H9 (cell line): ENCODE measurements around the gene OR2AK2. TPM values are rescaled to one million over a fixed set of nuclear protein-coding genes. Genes with fewer than 3 reads are reported as not detected.

Experiments
- DNase-seq: peaks from one replicate; pipeline ENCODE4 v3.0.0-alpha.2; 2017
- H2AFZ ChIP-seq: one replicate; pipeline ENCODE4 v1.6.1; 2013; ENCODE audit warnings: mild to moderate bottlenecking, low read length, control low read depth, moderate library complexity
- H2AK5ac ChIP-seq: 2 replicates; pipeline ENCODE4 v1.6.1; 2013; ENCODE audit warnings: low read length, control low read depth, mixed read lengths; ENCODE audit not compliant: insufficient read length
- H2BK120ac ChIP-seq: one replicate; pipeline ENCODE4 v1.6.1; 2013; ENCODE audit warnings: low read depth, mild to moderate bottlenecking, low read length, control low read depth, inconsistent platforms; ENCODE audit not compliant: poor library complexity, severe bottlenecking
- H2BK12ac ChIP-seq: 2 replicates; pipeline ENCODE4 v1.6.1; 2013; ENCODE audit warnings: low read length, control low read depth, mixed read lengths, low read depth; ENCODE audit not compliant: insufficient read length
- H2BK15ac ChIP-seq: 2 replicates; pipeline ENCODE4 v1.6.1; 2013; ENCODE audit warnings: low read depth, low read length, control low read depth
- H2BK20ac ChIP-seq: one replicate; pipeline ENCODE4 v1.6.1; 2013; ENCODE audit warnings: low read depth, mild to moderate bottlenecking, low read length, control low read depth, inconsistent platforms; ENCODE audit not compliant: poor library complexity, severe bottlenecking
- H2BK5ac ChIP-seq: 2 replicates; pipeline ENCODE4 v1.6.1; 2013; ENCODE audit warnings: low read length, control low read depth, mixed read lengths; ENCODE audit not compliant: insufficient read length
- H3K14ac ChIP-seq: 2 replicates; pipeline ENCODE4 v1.6.1; 2013; ENCODE audit warnings: low read length, control low read depth; ENCODE audit not compliant: insufficient read depth
- H3K18ac ChIP-seq: 2 replicates; pipeline ENCODE4 v1.6.1; 2013; ENCODE audit warnings: low read depth, mild to moderate bottlenecking, mixed read lengths, low read length, control low read depth; ENCODE audit not compliant: insufficient read length
- H3K23ac ChIP-seq: 2 replicates; pipeline ENCODE4 v1.6.1; 2013; ENCODE audit warnings: low read length, control low read depth, mixed read lengths, low read depth; ENCODE audit not compliant: insufficient read length
- H3K23me2 ChIP-seq: 2 replicates; pipeline ENCODE4 v1.6.1; 2013; ENCODE audit warnings: low read depth, mild to moderate bottlenecking, mixed read lengths, low read length, control low read depth; ENCODE audit not compliant: insufficient read length, poor library complexity, severe bottlenecking
- H3K27ac ChIP-seq: 2 replicates; pipeline ENCODE4 v1.5.1; 2013; ENCODE audit warnings: low read length, control low read depth, mixed read lengths, low read depth; ENCODE audit not compliant: insufficient read length
- H3K27me3 ChIP-seq: 2 replicates; pipeline ENCODE4 v1.6.1; 2013; ENCODE audit warnings: low read length, control low read depth, inconsistent platforms; ENCODE audit not compliant: insufficient read depth
- H3K4ac ChIP-seq: 2 replicates; pipeline ENCODE4 v1.6.1; 2013; ENCODE audit warnings: low read depth, mild to moderate bottlenecking, control low read depth, inconsistent platforms, low read length, moderate library complexity
- H3K4me1 ChIP-seq: 2 replicates; pipeline ENCODE4 v1.6.1; 2013; ENCODE audit warnings: low read length, control low read depth, inconsistent platforms; ENCODE audit not compliant: insufficient read depth
- H3K4me2 ChIP-seq: 2 replicates; pipeline ENCODE4 v1.6.1; 2013; ENCODE audit warnings: low read length, control low read depth, mixed read lengths; ENCODE audit not compliant: insufficient read length, insufficient read depth
- H3K56ac ChIP-seq: 2 replicates; pipeline ENCODE4 v1.6.1; 2013; ENCODE audit warnings: low read depth, mild to moderate bottlenecking, mixed read lengths, low read length, control low read depth; ENCODE audit not compliant: insufficient read length
- H3K79me1 ChIP-seq: 2 replicates; pipeline ENCODE4 v1.6.1; 2013; ENCODE audit warnings: low read depth, mild to moderate bottlenecking, moderate library complexity, low read length, control low read depth, inconsistent platforms; ENCODE audit not compliant: insufficient read depth, poor library complexity, severe bottlenecking
- H3K79me2 ChIP-seq: 2 replicates; pipeline ENCODE4 v1.6.1; 2013; ENCODE audit warnings: low read length, control low read depth, inconsistent platforms; ENCODE audit not compliant: insufficient read depth
- H3K9ac ChIP-seq: 2 replicates; pipeline ENCODE4 v1.6.1; 2013; ENCODE audit warnings: low read length, control low read depth, mixed read lengths; ENCODE audit not compliant: insufficient read length; ENCODE audit errors: extremely low read depth
- H3K9me3 ChIP-seq: one replicate; pipeline ENCODE4 v1.6.1; 2013; ENCODE audit warnings: low read depth, low read length, inconsistent platforms; ENCODE audit not compliant: control insufficient read depth
- H3T11ph ChIP-seq: one replicate; pipeline ENCODE4 v1.6.1; 2013; ENCODE audit warnings: mild to moderate bottlenecking, low read length, control low read depth, inconsistent platforms
- H4K20me1 ChIP-seq: one replicate; pipeline ENCODE4 v1.6.1; 2013; ENCODE audit not compliant: control insufficient read depth, insufficient read length, insufficient read depth
- H4K5ac ChIP-seq: 2 replicates; pipeline ENCODE4 v1.6.1; 2013; ENCODE audit warnings: low read depth, mild to moderate bottlenecking, mixed read lengths, low read length, control low read depth; ENCODE audit not compliant: insufficient read length
- H4K8ac ChIP-seq: replicated peaks from 2 replicates; pipeline ENCODE4 v1.6.1; 2013; ENCODE audit warnings: low read length, control low read depth, mixed read lengths, low read depth; ENCODE audit not compliant: insufficient read length
- H4K91ac ChIP-seq: 2 replicates; pipeline ENCODE4 v1.6.1; 2013; ENCODE audit warnings: low read depth, mild to moderate bottlenecking, moderate library complexity, mixed read lengths, low read length, control low read depth; ENCODE audit not compliant: insufficient read length
- H3K27ac Mint-ChIP-seq, 3 experiments: 2 replicates in 2 of 3; 3 replicates in 1 of 3; pipeline ENCODE4 v1.8.0; 2020 to 2021; ENCODE audit warnings: mixed read lengths in 3 of 3, mild to moderate bottlenecking in 1 of 3, moderate library complexity in 1 of 3
- H3K27me3 Mint-ChIP-seq: 2 replicates; pipeline ENCODE4 v1.8.0; 2021; ENCODE audit warnings: low read depth, mild to moderate bottlenecking, moderate library complexity, mixed read lengths
- H3K36me3 Mint-ChIP-seq, 3 experiments: 2 replicates in 2 of 3; 3 replicates in 1 of 3; pipeline ENCODE4 v1.8.0; 2020 to 2021; ENCODE audit warnings: low read depth in 3 of 3, mixed read lengths in 3 of 3; ENCODE audit not compliant: insufficient read depth in 1 of 3
- H3K4me1 Mint-ChIP-seq, 2 experiments: 2 replicates each; pipeline ENCODE4 v1.8.0; 2020; ENCODE audit warnings: mixed read lengths in 2 of 2
- H3K4me3 Mint-ChIP-seq, 2 experiments: 2 replicates in 1 of 2; 3 replicates in 1 of 2; pipeline ENCODE4 v1.8.0; 2020 to 2021; ENCODE audit warnings: mild to moderate bottlenecking in 2 of 2, mixed read lengths in 2 of 2, moderate library complexity in 1 of 2
- H3K9me3 Mint-ChIP-seq, 2 experiments: 2 replicates in 1 of 2; 3 replicates in 1 of 2; pipeline ENCODE4 v1.8.0; 2020; ENCODE audit warnings: mild to moderate bottlenecking in 2 of 2, mixed read lengths in 2 of 2, moderate library complexity in 1 of 2
- WGBS: extraction: QIAGEN DNeasy Blood & Tissue Kit; methylation state at CpG from one replicate; pipeline ENCODE4 v1.1.7; 2013; ENCODE audit warnings: missing lambda C conversion rate, low lambda C conversion rate, mixed read lengths; ENCODE audit not compliant: insufficient read length; ENCODE audit errors: extremely low coverage; 5-methylcytosine and 5-hydroxymethylcytosine counted together
- total RNA-seq: library from RNA; stranded (reverse); gene quantifications from 2 replicates; pipeline ENCODE4 v1.2.1, GENCODE V29; 2021
- TF ChIP-seq, protein P1 (sequence below): fragments of 200-600 bp; sonication (generic); conservative IDR thresholded peaks from 3 replicates; pipeline ENCODE4 v1.8.0; 2021; ENCODE audit warnings: antibody characterized with exemption, mild to moderate bottlenecking

Gene OR2AK2
- total RNA-seq, 1 experiment from 2014 or later, result not detected

DNA sequence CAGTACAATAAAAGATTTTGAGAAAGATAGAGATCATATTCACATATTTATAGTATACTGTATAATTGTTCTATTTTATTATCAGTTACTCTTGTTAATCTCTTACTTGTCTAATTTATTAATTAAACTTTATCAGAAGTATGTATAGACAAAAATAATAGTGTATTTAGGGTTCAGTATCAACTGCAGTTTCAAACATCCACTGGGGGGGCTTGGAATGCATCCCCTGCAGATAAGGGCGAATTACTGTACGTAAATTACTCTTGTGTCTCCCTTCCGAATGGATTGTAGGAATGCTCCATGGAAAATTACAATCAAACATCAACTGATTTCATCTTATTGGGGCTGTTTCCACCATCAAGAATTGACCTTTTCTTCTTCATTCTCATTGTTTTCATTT, 16.5 kb upstream of the OR2AK2 start, which contains the start of gene OR2L8:
OR2L8 (plus strand) TSS at position 301 of the 400 bp plus-strand sequence; CDS start at position 301, 0 bp downstream.
- Histone ChIP-seq H3K9me3 (peaks cover 38% of the 10 kb centered on the region), H2AFZ (no peak within 1 kb of the TSS), H4K5ac (no peak within 1 kb of the TSS), H3K56ac (no peak within 1 kb of the TSS), H4K8ac (no peak within 1 kb of the TSS), H3K27me3 (no peaks in the 10 kb centered on the region), H3K4ac (no peak within 1 kb of the TSS), H3K4me1 (no peaks in the 10 kb centered on the region), H2BK5ac (no peak within 1 kb of the TSS), H2BK15ac (no peak within 1 kb of the TSS), H2AK5ac (no peak within 1 kb of the TSS), H4K91ac (no peak within 1 kb of the TSS), H2BK12ac (no peak within 1 kb of the TSS), H3K79me1 (no peaks in the 10 kb centered on the region), H3K18ac (no peak within 1 kb of the TSS), H3T11ph (no peak within 1 kb of the TSS), H3K27ac (no peak within 1 kb of the TSS), H4K20me1 (no peaks in the 10 kb centered on the region), H3K4me2 (no peak within 1 kb of the TSS), H3K79me2 (no peaks in the 10 kb centered on the region), H3K14ac (no peak within 1 kb of the TSS), H3K23me2 (no peaks in the 10 kb centered on the region), H2BK20ac (no peak within 1 kb of the TSS), H3K23ac (no peak within 1 kb of the TSS), H3K9ac (no peak within 1 kb of the TSS), H2BK120ac (no peak within 1 kb of the TSS)
- Mint-ChIP-seq H3K27me3 (no peaks in the 10 kb centered on the region; the same call in 1 of the 2 replicates), H3K9me3 (peaks cover 81 to 89% of the 10 kb centered on the region in 2 experiments), H3K36me3 (peaks cover 0 to 24% (median 4%) of the 10 kb centered on the region in 3 experiments; a peak in 5 of 7 replicates), H3K4me1 (no peaks in the 10 kb centered on the region), H3K4me3 (no peak within 1 kb of the TSS), H3K27ac (no peak within 1 kb of the TSS)
- TF ChIP-seq, protein P1, sequence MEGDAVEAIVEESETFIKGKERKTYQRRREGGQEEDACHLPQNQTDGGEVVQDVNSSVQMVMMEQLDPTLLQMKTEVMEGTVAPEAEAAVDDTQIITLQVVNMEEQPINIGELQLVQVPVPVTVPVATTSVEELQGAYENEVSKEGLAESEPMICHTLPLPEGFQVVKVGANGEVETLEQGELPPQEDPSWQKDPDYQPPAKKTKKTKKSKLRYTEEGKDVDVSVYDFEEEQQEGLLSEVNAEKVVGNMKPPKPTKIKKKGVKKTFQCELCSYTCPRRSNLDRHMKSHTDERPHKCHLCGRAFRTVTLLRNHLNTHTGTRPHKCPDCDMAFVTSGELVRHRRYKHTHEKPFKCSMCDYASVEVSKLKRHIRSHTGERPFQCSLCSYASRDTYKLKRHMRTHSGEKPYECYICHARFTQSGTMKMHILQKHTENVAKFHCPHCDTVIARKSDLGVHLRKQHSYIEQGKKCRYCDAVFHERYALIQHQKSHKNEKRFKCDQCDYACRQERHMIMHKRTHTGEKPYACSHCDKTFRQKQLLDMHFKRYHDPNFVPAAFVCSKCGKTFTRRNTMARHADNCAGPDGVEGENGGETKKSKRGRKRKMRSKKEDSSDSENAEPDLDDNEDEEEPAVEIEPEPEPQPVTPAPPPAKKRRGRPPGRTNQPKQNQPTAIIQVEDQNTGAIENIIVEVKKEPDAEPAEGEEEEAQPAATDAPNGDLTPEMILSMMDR, result no peak
- no CpG with 5 or more reads among the region's 3 CpGs for WGBS
- no peak for DNase-seq
